K562 (cell line): ENCODE results near the gene KCNK3. TPM values are rescaled to one million over a fixed set of nuclear protein-coding genes. Genes with fewer than 3 reads are reported as not detected.
A peak's percentile ranks its signal among the peaks of the same experiment; 100 is the strongest.

Experiments used
- ATAC-seq: fragments of 200-7000 bp; cut with Tn5 transposase; 3 replicates; pipeline ENCODE4 v1.9.1; 2020; ENCODE audit warnings: moderate library complexity
- BruUV-seq: library from RNA; stranded (reverse); fragments of 400-500 nt; replicated peaks from 2 replicates; lab custom pipeline; 2021; lab: Mats Ljungman, UMichigan
- CTCF ChIA-PET: fragments of 300-600 bp; formaldehyde crosslinking; extraction: SDS; loops from one replicate; lab custom pipeline; 2021; ENCODE audit warnings: low intra/inter-chr PET ratio; lab: Yijun Ruan, JAX
- POLR2A ChIA-PET: fragments of 300-600, 350-650 bp; sonication (Branson Sonifier 250); formaldehyde crosslinking; extraction: SDS; loops from one replicate; lab custom pipeline; 2021; ENCODE audit warnings: antibody characterized with exemption, inconsistent platforms; lab: Yijun Ruan, JAX
- DNase-seq, 4 experiments: peaks; one replicate each; pipeline versions ENCODE4 v3.0.0 to v3.0.0-alpha.2; 2011 to 2018; ENCODE audit warnings: low spot score in 3 of 4, mixed read lengths in 3 of 4; ENCODE audit errors: extremely low read depth in 1 of 4
- FAIRE-seq: peaks from 2 replicates; lab custom pipeline; 2011; peaks lifted over from hg19 to GRCh38; lab: Jason Lieb, UNC
- H2AFZ ChIP-seq: 2 replicates; pipeline ENCODE4 v1.6.0; 2011; ENCODE audit warnings: low read depth, low read length, control low read depth, inconsistent platforms
- H3K27ac ChIP-seq: fragments of 200-600 bp; 3 replicates; pipeline ENCODE4 v1.8.0; 2011; ENCODE audit warnings: low read depth, mild to moderate bottlenecking, control low read depth, inconsistent platforms, low read length, moderate library complexity, mixed read lengths; ENCODE audit errors: extremely low read depth
- H3K27me3 ChIP-seq, 2 experiments: fragments of 300-600 bp in 1 of 2; 2 replicates in 1 of 2; 3 replicates in 1 of 2; pipeline versions ENCODE4 v1.6.0 to v1.8.0; 2011; ENCODE audit warnings: inconsistent platforms in 2 of 2, low read length in 2 of 2, mild to moderate bottlenecking in 1 of 2, mixed read lengths in 1 of 2, moderate library complexity in 1 of 2; ENCODE audit not compliant: control insufficient read depth in 2 of 2, insufficient read depth in 2 of 2
- H3K36me3 ChIP-seq: fragments of 300-600 bp; 3 replicates; pipeline ENCODE4 v1.8.0; 2011; ENCODE audit warnings: mild to moderate bottlenecking, low read length, inconsistent platforms; ENCODE audit not compliant: control insufficient read depth, insufficient read depth
- H3K4me1 ChIP-seq, 2 experiments: fragments of 200-600 bp in 1 of 2; replicated peaks in 1 of 2; 2 replicates in 1 of 2; 3 replicates in 1 of 2; pipeline versions ENCODE4 v1.5.1 to v1.8.0; 2011; ENCODE audit warnings: inconsistent platforms in 2 of 2, low read length in 2 of 2, mild to moderate bottlenecking in 1 of 2, mixed read lengths in 1 of 2, moderate library complexity in 1 of 2; ENCODE audit not compliant: control insufficient read depth in 2 of 2, insufficient read depth in 2 of 2
- H3K4me2 ChIP-seq: 2 replicates; pipeline ENCODE4 v1.6.1; 2011; ENCODE audit warnings: low read length, control low read depth, inconsistent platforms, mixed read lengths; ENCODE audit not compliant: insufficient read depth
- H3K4me3 ChIP-seq: fragments of 200-600 bp; sonication (generic), shearing (Covaris generic); 2 replicates; pipeline ENCODE4 v1.5.1; 2016; ENCODE audit warnings: control low read depth, inconsistent platforms
- H3K79me2 ChIP-seq: fragments of 200-600 bp; 3 replicates; pipeline ENCODE4 v1.8.0; 2011; ENCODE audit warnings: low read length, inconsistent platforms; ENCODE audit not compliant: control insufficient read depth, insufficient read depth
- H3K9ac ChIP-seq, 2 experiments: 2 replicates each; pipeline versions ENCODE4 v1.6.0 to v1.6.1; 2011; ENCODE audit warnings: low read depth in 2 of 2, low read length in 2 of 2, control low read depth in 1 of 2, inconsistent platforms in 1 of 2, mild to moderate bottlenecking in 1 of 2, mixed read lengths in 1 of 2; ENCODE audit not compliant: insufficient read depth in 1 of 2
- H3K9me1 ChIP-seq: one replicate; pipeline ENCODE4 v1.6.0; 2011; ENCODE audit warnings: inconsistent platforms, mild to moderate bottlenecking, low read length, moderate library complexity; ENCODE audit not compliant: control insufficient read depth, insufficient read depth
- H3K9me3 ChIP-seq: replicated peaks from 2 replicates; pipeline ENCODE4 v1.5.1; 2011; ENCODE audit warnings: low read depth, low read length, inconsistent platforms; ENCODE audit not compliant: control insufficient read depth, insufficient read depth
- H4K20me1 ChIP-seq: replicated peaks from 2 replicates; pipeline ENCODE4 v1.6.1; 2011; ENCODE audit warnings: low read length, inconsistent platforms, mixed read lengths; ENCODE audit not compliant: control insufficient read depth, insufficient read depth
- PTBP1 ChIP-seq: fragments of 200-400 bp; formaldehyde crosslinking; IDR thresholded peaks from 2 replicates; pipeline ENCODE4 v1.6.1; 2017; ENCODE audit warnings: low read depth, low read length
- SMARCA5 ChIP-seq: fragments of 450-650 bp; IDR thresholded peaks from 2 replicates; pipeline ENCODE4 v1.6.1; 2016
- ZNF589 ChIP-seq: fragments of 200-800 bp; sonication (Bioruptor generic); IDR thresholded peaks from 2 replicates; pipeline ENCODE4 v1.6.1; 2016; ENCODE audit warnings: low read depth, missing genetic modification characterization, missing compliant biosample characterization
- WGBS: fragments of 100-300 bp; shearing (Covaris generic); methylation state at CpG from one replicate; pipeline ENCODE4 v1.1.6; 2016; ENCODE audit warnings: low coverage, mixed read lengths; ENCODE audit not compliant: insufficient coverage; ENCODE audit errors: missing lambda C conversion rate; 5-methylcytosine and 5-hydroxymethylcytosine counted together
- in situ Hi-C: fragments of 300-500 bp; cut with MboI; formaldehyde crosslinking; loops from 4 replicates; pipeline ENCODE4 v1.15.0; 2018; ENCODE audit warnings: inconsistent platforms, mixed read lengths
- intact Hi-C: fragments of 100-400 bp; cut with micrococcal nuclease; formaldehyde crosslinking; loops from 2 replicates; pipeline ENCODE4 v1.14.2; 2022
- polyA plus RNA-seq, 8 experiments: library from polyadenylated mRNA; depleted of rRNA in 4 of 8; stranded (reverse) in 5 of 8; unstranded in 3 of 8; fragments of >200 nt; fragmentation: Nextera tagmentation in 2 of 8; fragmentation: Illumina TruSeq in 1 of 8; extraction: Ambion mirVana in 2 of 8; extraction: Trizol in 1 of 8; gene quantifications; 2 replicates each; pipeline versions ENCODE4 v1.2.1 to v1.2.3, GENCODE V29; 2011 to 2014; ENCODE audit warnings: inconsistent platforms in 1 of 8, missing spikeins in 1 of 8
- total RNA-seq, 7 experiments: library from RNA; depleted of rRNA in 6 of 7; stranded (reverse); fragments of >200 nt in 6 of 7; fragmentation: Illumina TruSeq in 2 of 7; extraction: Trizol in 2 of 7; gene quantifications; 2 replicates each; pipeline versions ENCODE4 v1.2.1 to v1.2.3, GENCODE V29; 2011 to 2021; ENCODE audit warnings: low replicate concordance in 1 of 7
- TF ChIP-seq, protein P1 (sequence below), 2 experiments: IDR thresholded peaks in 1 of 2; conservative IDR thresholded peaks in 1 of 2; 2 replicates each; pipeline ENCODE4 v1.6.1; 2016; ENCODE audit warnings: low read depth in 2 of 2, mild to moderate bottlenecking in 1 of 2, missing compliant biosample characterization in 1 of 2, missing genetic modification characterization in 1 of 2, moderate library complexity in 1 of 2

Gene KCNK3
- total and polyA plus RNA-seq, 9 of the 15 experiments (the other 6 are each of a cell fraction or from before 2014, with no cell fraction given): 0.01 to 0.20 (median 0.07) TPM; not detected in 5

DNA sequence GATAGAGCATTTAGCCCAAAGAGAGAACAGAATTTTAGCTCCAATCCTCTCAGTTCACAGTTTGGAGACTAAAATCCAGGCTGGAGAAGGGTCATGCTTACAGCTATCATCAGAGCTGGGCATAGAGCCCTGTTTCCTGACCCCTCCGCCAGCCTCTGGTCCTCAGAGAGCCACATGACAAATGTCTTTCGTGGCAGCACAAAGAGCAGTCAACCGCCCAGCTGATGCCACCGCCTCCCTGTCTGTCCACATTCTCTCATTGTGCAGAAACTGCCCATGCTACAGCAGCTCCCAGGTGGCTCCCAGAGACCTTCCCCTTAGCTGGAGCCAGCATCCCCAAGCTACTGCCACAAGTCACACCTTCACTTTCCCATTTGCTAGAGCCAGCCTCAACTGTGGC lies 7.6 kb downstream of the KCNK3 start (continued):
- no peak for TF ChIP-seq PTBP1

DNA sequence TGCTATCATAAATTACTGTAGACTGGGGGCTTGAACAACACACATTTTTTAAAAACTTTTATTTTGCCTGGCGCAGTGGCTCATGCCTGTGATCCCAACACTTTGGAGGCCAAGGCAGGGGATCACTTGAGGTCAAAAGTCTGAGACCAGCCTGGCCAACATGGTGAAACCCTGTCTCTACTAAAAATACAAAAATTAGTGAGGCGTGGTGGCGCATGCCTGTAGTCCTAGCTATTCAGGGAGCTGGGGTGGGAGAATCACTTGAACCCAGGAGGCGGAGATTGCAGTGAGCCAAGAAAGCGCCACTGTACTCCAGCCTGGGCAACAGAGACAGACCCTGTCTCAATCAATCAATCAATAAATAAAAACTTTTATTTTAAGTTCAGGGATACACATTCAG lies 9.1 kb downstream of the KCNK3 start:
- Histone ChIP-seq H3K27ac (no peak overlapping the region), H3K9ac (no peak overlapping the region), H3K9me3 (no peaks in the 10 kb centered on the region), H3K36me3 (no peaks in the 10 kb centered on the region), H3K4me3 (no peak overlapping the region), H3K4me1 (no peaks in the 10 kb centered on the region), H2AFZ (no peak overlapping the region), H3K4me2 (no peak overlapping the region), H3K27me3 (peaks cover 24 to 75% of the 10 kb centered on the region in 2 experiments; a peak in 4 of 5 replicates), H3K79me2 (no peaks in the 10 kb centered on the region), H4K20me1 (peaks cover 6% of the 10 kb centered on the region), H3K9me1 (no peaks in the 10 kb centered on the region)
- in situ Hi-C loops (no loop called here), intact Hi-C loops (no loop called here)
- ATAC-seq (no peak), FAIRE-seq (no peak), DNase-seq (no peak)
- no TSS peak for BruUV-seq
- ChIA-PET CTCF (no interaction called here), POLR2A (interaction anchor here (0.7 to 0.9 kb wide), 2 partner anchors 79 to 361 kb away, joined by 3 read pairs; no protein-coding TSS in a partner anchor)
- TF ChIP-seq, protein P1, sequence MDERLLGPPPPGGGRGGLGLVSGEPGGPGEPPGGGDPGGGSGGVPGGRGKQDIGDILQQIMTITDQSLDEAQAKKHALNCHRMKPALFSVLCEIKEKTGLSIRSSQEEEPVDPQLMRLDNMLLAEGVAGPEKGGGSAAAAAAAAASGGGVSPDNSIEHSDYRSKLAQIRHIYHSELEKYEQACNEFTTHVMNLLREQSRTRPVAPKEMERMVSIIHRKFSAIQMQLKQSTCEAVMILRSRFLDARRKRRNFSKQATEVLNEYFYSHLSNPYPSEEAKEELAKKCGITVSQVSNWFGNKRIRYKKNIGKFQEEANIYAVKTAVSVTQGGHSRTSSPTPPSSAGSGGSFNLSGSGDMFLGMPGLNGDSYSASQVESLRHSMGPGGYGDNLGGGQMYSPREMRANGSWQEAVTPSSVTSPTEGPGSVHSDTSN (CRISPR knock-in tag; IDR thresholded peaks at IDR 0.05; ENCODE audit: low read depth): no peak
- TF ChIP-seq, protein P1 (tag; conservative IDR thresholded peaks at IDR 0.05; ENCODE audit: low read depth): peak; percentile 44; the same call in 1 of the 2 replicates
- TF ChIP-seq ZNF589 (CRISPR knock-in tag) (0 out of 2 replicates have a peak, but pooled peaks have one; percentile 24), SMARCA5 (no peak)
- 10% methylated on average over 5 of the region's 5 CpGs for WGBS
